Measurements from ENCODE around the gene PCBP4. TPM values are rescaled to one million over a fixed set of nuclear protein-coding genes. Genes with fewer than 3 reads are reported as not detected.

The PCBP4 gene
- total RNA-seq, 1 donor from 2014 or later, result 30.5 TPM

DNA sequence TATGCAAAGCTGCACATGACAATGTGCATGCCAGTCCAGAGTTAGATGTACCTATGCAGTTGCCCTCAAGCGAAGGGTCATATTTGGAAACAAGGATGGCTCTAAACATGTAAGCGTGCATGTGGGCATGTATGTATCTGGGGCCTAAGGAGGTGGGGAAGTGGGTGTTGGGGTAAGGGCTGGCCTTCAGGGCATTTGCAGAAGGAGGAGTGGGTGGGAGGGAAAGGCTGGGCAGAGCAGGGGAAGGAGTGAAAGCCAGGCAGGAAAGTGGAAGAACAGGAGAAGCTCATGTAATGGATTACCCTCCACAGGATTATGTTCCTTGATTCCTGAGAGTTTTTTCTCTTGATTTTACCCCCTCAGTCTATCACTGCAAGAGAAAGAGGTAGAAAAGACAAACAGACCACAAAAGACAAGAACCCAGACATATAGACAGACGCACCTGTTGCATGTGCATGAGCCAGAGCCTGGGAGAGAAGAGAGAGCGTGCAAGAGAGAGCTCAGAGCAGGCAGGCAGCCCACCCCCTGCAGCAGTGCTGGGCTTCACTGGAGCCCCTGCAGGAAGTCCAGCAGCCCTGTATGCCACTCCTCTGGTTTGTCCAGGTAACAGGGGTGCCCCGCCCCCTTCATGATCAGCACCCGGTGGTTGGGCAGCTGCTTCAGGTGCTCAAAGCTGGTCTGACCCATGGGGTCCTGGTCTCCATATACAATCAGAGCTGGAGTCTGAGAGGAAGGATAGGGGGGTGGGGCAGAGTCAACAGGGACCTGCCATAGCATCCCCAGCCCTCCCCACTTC is 1.8 kb upstream of the PCBP4 start:
- peak overlapping the region; percentile 93 for H3K4me2 ChIP-seq
- H3K27ac ChIP-seq, result peak overlapping the region; percentile 86
- TF ChIP-seq, protein P1, sequence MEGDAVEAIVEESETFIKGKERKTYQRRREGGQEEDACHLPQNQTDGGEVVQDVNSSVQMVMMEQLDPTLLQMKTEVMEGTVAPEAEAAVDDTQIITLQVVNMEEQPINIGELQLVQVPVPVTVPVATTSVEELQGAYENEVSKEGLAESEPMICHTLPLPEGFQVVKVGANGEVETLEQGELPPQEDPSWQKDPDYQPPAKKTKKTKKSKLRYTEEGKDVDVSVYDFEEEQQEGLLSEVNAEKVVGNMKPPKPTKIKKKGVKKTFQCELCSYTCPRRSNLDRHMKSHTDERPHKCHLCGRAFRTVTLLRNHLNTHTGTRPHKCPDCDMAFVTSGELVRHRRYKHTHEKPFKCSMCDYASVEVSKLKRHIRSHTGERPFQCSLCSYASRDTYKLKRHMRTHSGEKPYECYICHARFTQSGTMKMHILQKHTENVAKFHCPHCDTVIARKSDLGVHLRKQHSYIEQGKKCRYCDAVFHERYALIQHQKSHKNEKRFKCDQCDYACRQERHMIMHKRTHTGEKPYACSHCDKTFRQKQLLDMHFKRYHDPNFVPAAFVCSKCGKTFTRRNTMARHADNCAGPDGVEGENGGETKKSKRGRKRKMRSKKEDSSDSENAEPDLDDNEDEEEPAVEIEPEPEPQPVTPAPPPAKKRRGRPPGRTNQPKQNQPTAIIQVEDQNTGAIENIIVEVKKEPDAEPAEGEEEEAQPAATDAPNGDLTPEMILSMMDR (IDR thresholded peaks at IDR 0.05), result no peak
- no peak for TF ChIP-seq EZH2phosphoT487 (IDR thresholded peaks at IDR 0.05)
- no peak for TF ChIP-seq EZH2 (IDR thresholded peaks at IDR 0.05)
- H3K27me3 ChIP-seq, result peaks cover 9% of the 10 kb centered on the region
- peak overlapping the region; percentile 91 for H3K4me3 Mint-ChIP-seq
- H3K9ac ChIP-seq, result no peak overlapping the region
- H3K4me1 Mint-ChIP-seq, result peaks cover 57% of the 10 kb centered on the region
- H3K4me3 ChIP-seq, result peak overlapping the region; percentile 81
- peaks cover 7% of the 10 kb centered on the region for H3K27me3 Mint-ChIP-seq (ENCODE audit: insufficient read depth, low read depth)
- peak overlapping the region; percentile 8 for H3K27ac Mint-ChIP-seq
- H3K9me3 Mint-ChIP-seq, result no peaks in the 10 kb centered on the region
- peaks cover 40% of the 10 kb centered on the region for H3F3A ChIP-seq (ENCODE audit: low read depth)
- H3K4me1 ChIP-seq, result peaks cover 49% of the 10 kb centered on the region
- H3K9me3 ChIP-seq (ENCODE audit: low read depth), result no peaks in the 10 kb centered on the region
- H3K36me3 Mint-ChIP-seq, result peaks cover 5% of the 10 kb centered on the region
- H2AFZ ChIP-seq (replicated peaks), result no peak overlapping the region
- DNase-seq (ENCODE audit: low spot score), result peak; percentile 23
- H3K79me2 ChIP-seq (ENCODE audit: low read depth), result no peaks in the 10 kb centered on the region
- peaks cover 23% of the 10 kb centered on the region for H4K20me1 ChIP-seq (ENCODE audit: low read depth)
- H3K36me3 ChIP-seq, result no peaks in the 10 kb centered on the region

DNA sequence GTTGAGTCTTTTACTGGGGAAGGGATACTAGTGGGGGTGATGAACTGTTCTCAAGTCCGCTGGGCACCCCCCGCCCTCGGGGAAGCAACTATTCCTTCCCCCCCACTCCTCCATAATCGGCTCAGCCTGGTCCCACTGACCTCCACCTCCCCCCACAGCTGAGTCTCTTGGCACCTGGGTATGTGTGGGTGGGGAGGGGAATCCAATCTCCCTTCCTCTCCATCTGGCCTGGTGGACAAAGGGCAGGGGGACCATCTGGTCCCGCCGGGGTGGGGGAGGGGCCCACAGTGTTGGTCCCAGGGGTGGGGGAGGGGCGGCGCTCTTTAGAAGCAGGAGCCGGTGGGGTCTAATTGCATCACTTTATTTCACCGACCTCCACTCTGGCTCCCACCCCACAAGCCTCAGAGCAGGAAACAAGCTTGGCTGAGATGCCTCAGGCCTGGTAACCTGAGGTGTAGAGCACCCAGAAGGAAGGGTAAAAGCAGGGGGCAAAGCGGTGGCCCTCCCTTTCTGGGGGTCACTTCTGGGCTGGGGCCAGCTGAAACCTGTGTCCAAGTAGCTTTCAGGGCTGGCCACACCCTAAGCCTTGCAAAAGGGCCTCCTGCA is 1.0 kb upstream of the PCBP4 start:
- H3K9ac ChIP-seq, result peak overlapping the region; percentile 74
- H3K79me2 ChIP-seq (ENCODE audit: low read depth), result no peaks in the 10 kb centered on the region
- H2AFZ ChIP-seq (replicated peaks), result peak overlapping the region; percentile 18
- Mint-ChIP-seq H3K4me1 (peaks cover 60% of the 10 kb centered on the region), H3K27ac (peak overlapping the region; percentile 8), H3K36me3 (peaks cover 5% of the 10 kb centered on the region), H3K27me3 (ENCODE audit: insufficient read depth, low read depth) (peaks cover 9% of the 10 kb centered on the region), H3K4me3 (peak overlapping the region; percentile 91), H3K9me3 (no peaks in the 10 kb centered on the region)
- H3K36me3 ChIP-seq, result no peaks in the 10 kb centered on the region
- no peak for TF ChIP-seq EZH2phosphoT487 (IDR thresholded peaks at IDR 0.05)
- peak; percentile 93 for DNase-seq (ENCODE audit: low spot score)
- H3F3A ChIP-seq (ENCODE audit: low read depth), result peaks cover 39% of the 10 kb centered on the region
- H3K9me3 ChIP-seq (ENCODE audit: low read depth), result no peaks in the 10 kb centered on the region
- H3K4me1 ChIP-seq, result peaks cover 52% of the 10 kb centered on the region
- peak overlapping the region; percentile 81 for H3K4me3 ChIP-seq
- H3K27me3 ChIP-seq, result peaks cover 7% of the 10 kb centered on the region
- H4K20me1 ChIP-seq (ENCODE audit: low read depth), result peaks cover 31% of the 10 kb centered on the region
- H3K4me2 ChIP-seq, result peak overlapping the region; percentile 93
- H3K27ac ChIP-seq, result peak overlapping the region; percentile 95

DNA sequence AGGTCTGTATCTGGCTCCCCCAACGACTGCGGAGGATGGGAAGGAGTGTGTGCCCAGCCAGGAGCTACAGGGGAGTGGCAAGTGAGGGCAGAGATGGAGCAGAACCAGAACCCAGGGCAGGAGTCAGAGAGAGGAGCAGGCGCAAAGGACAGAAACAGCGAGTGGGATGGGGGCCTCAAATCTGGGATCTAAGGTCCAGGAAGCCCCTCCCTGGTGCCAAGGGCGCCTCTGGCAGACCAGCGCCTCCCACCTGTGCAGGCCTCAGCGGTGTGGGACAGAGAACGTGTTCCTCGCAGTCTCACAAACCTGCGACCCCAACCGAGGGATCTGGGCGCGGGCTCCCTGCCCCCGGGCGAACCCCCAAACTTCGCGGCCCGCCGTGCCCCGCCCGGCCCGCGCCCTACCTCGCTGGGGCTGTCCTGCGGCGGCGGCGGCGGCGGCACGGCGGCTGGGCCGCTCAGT is 301 bp downstream of the PCBP4 start:
- H2AFZ ChIP-seq (replicated peaks), result no peak overlapping the region
- H3K27me3 Mint-ChIP-seq (ENCODE audit: insufficient read depth, low read depth), result peaks cover 12% of the 10 kb centered on the region
- H3K4me1 Mint-ChIP-seq, result peaks cover 66% of the 10 kb centered on the region
- H3K9me3 ChIP-seq (ENCODE audit: low read depth), result no peaks in the 10 kb centered on the region
- H3K36me3 ChIP-seq, result no peaks in the 10 kb centered on the region
- H3F3A ChIP-seq (ENCODE audit: low read depth), result peaks cover 51% of the 10 kb centered on the region
- H3K27ac ChIP-seq, result no peak overlapping the region
- H3K9me3 Mint-ChIP-seq, result no peaks in the 10 kb centered on the region
- DNase-seq (ENCODE audit: low spot score), result no peak
- H4K20me1 ChIP-seq (ENCODE audit: low read depth), result peaks cover 44% of the 10 kb centered on the region
- peak overlapping the region; percentile 94 for H3K4me3 Mint-ChIP-seq
- H3K4me1 ChIP-seq, result peaks cover 63% of the 10 kb centered on the region
- peaks cover 5% of the 10 kb centered on the region for H3K36me3 Mint-ChIP-seq
- H3K27ac Mint-ChIP-seq, result peak overlapping the region; percentile 96
- peak overlapping the region; percentile 57 for H3K4me3 ChIP-seq
- H3K9ac ChIP-seq, result no peak overlapping the region
- TF ChIP-seq, protein P1 (IDR thresholded peaks at IDR 0.05), result no peak
- TF ChIP-seq EZH2 (IDR thresholded peaks at IDR 0.05) (no peak), EZH2phosphoT487 (IDR thresholded peaks at IDR 0.05) (no peak)
- H3K27me3 ChIP-seq, result peaks cover 17% of the 10 kb centered on the region
- no peaks in the 10 kb centered on the region for H3K79me2 ChIP-seq (ENCODE audit: low read depth)
- H3K4me2 ChIP-seq, result peak overlapping the region; percentile 88

All from neural progenitor cell (in vitro differentiated cells).